ENCODE data around the gene LRRC15. TPM values are rescaled to one million over a fixed set of nuclear protein-coding genes. Genes with fewer than 3 reads are reported as not detected.

Gene LRRC15
- polyA plus RNA-seq, 2 of the 4 experiments (the other 2 are of a cell fraction), result 0.05 to 0.14 TPM

DNA sequence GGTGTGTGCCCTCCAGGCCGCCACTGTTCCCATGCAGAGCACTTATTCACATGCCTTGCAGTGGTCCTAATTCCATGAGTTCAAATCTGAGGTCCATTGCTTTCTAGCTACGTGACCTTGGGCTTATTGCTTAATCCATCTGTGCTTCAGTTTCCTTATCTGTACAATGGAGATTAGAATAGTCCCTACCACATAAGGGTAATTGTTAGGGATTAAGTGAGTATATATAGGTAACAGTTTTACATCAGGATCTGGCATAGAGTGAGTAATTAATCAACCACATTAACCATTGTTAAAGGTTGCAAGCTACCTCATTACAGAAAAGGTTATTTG is 26.0 kb downstream of the LRRC15 start:
- Histone ChIP-seq H3K4me2 (peak overlapping the region; percentile 33; the same call in 1 of the 3 replicates), H3K4me3 (no peak overlapping the region), H3K9me3 (no peaks in the 10 kb centered on the region), H3K4me1 (no peaks in the 10 kb centered on the region), H3K27ac (no peak overlapping the region)
- POLR2A ChIA-PET, result interaction anchor here (1.0 kb wide), 1 partner anchor 10 kb away, joined by 3 read pairs; no protein-coding TSS in a partner anchor
- CTCF ChIA-PET, result interaction anchor here (0.6 to 5.8 kb wide), 42 partner anchors 9 to 812 kb away, joined by 3 to 74 read pairs (median 5); partner anchors contain the start of genes GP5 and TMEM44
- ATAC-seq (no peak), DNase-seq (ENCODE audit: low read depth in 1 of 2, low spot score in 1 of 2) (no peak), FAIRE-seq (no peak)
- WGBS (ENCODE audit: missing lambda C conversion rate), result 60% methylated on average over 2 of the region's 2 CpGs
- TF ChIP-seq, protein P1, sequence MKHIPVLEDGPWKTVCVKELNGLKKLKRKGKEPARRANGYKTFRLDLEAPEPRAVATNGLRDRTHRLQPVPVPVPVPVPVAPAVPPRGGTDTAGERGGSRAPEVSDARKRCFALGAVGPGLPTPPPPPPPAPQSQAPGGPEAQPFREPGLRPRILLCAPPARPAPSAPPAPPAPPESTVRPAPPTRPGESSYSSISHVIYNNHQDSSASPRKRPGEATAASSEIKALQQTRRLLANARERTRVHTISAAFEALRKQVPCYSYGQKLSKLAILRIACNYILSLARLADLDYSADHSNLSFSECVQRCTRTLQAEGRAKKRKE (CRISPR knock-in tag; IDR thresholded peaks at IDR 0.05; ENCODE audit: low read depth), result no peak
- TF ChIP-seq CHD2 (IDR thresholded peaks at IDR 0.05; ENCODE audit: low read length, partially characterized antibody) (no peak), TP53 (CRISPR knock-in tag; IDR thresholded peaks at IDR 0.05) (no peak), ESRRA (IDR thresholded peaks at IDR 0.05; ENCODE audit: borderline replicate concordance, low read length) (no peak), SREBF2 (IDR thresholded peaks at IDR 0.05) (no peak), RNF2 (IDR thresholded peaks at IDR 0.05; ENCODE audit: borderline replicate concordance, low read depth) (no peak), ZFP36 (IDR thresholded peaks at IDR 0.05; ENCODE audit: borderline replicate concordance, partially characterized antibody) (no peak), CHD4 (IDR thresholded peaks at IDR 0.05; ENCODE audit: borderline replicate concordance) (no peak), BHLHE40 (IDR thresholded peaks at IDR 0.05; ENCODE audit: low read depth, low read length) (no peak), EHMT2 (IDR thresholded peaks at IDR 0.05; ENCODE audit: low read depth) (no peak), CBX2 (IDR thresholded peaks at IDR 0.05; ENCODE audit: borderline replicate concordance, low read depth) (no peak), EHF (CRISPR knock-in tag; IDR thresholded peaks at IDR 0.05) (no peak), EP300 (IDR thresholded peaks at IDR 0.05) (no peak), KDM1A (IDR thresholded peaks at IDR 0.05; ENCODE audit: low read depth) (no peak)
- TF ChIP-seq, protein P2, sequence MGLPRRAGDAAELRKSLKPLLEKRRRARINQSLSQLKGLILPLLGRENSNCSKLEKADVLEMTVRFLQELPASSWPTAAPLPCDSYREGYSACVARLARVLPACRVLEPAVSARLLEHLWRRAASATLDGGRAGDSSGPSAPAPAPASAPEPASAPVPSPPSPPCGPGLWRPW (IDR thresholded peaks at IDR 0.05), result no peak
- TF ChIP-seq, protein P3, sequence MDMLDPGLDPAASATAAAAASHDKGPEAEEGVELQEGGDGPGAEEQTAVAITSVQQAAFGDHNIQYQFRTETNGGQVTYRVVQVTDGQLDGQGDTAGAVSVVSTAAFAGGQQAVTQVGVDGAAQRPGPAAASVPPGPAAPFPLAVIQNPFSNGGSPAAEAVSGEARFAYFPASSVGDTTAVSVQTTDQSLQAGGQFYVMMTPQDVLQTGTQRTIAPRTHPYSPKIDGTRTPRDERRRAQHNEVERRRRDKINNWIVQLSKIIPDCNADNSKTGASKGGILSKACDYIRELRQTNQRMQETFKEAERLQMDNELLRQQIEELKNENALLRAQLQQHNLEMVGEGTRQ (IDR thresholded peaks at IDR 0.05), result no peak

DNA sequence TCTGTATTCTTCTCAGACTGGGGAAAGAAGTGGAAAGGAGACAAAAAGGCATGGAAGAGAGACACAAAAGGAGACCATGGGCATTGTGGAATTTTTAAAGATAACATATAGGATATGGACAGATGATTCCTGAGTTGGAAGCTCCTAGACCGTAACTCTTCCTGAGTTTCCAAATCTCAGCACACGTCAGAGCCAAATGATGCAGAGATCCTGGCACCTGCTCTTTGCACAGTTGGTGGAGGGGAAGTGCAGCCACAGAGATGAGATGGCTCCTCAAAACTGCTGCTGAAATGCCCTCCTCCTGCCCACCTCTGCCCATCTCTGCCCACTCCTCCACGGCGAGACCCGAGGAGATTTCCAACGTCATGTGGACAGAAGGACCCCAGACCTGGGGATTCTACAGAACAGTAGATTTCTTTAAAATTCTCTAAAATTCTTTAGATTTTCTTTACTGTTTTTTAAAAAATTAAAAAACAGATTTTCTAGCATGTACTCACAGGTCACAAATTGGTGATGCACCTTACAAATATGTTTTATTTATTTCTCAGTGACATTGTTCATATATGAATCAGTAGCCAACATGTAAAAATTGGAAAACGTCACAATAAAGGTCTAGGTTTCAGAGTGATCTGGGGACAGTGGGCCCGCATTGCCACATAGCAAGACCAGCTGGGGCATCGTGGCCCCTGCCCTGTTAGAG is 26.5 kb downstream of the LRRC15 start:
- FAIRE-seq (no peak), ATAC-seq (no peak), DNase-seq (ENCODE audit: low read depth in 1 of 2, low spot score in 1 of 2) (no peak)
- 67% methylated on average over 9 of the region's 9 CpGs for WGBS (ENCODE audit: missing lambda C conversion rate)
- no peak overlapping the region for H3K4me3 ChIP-seq
- ChIA-PET CTCF (interaction anchor here (0.6 to 5.8 kb wide), 42 partner anchors 8 to 813 kb away, joined by 3 to 74 read pairs (median 5); partner anchors contain the start of genes CPN2 and TMEM44), POLR2A (no interaction called here)
- H3K9me3 ChIP-seq, result no peaks in the 10 kb centered on the region
- TF ChIP-seq, protein P4, sequence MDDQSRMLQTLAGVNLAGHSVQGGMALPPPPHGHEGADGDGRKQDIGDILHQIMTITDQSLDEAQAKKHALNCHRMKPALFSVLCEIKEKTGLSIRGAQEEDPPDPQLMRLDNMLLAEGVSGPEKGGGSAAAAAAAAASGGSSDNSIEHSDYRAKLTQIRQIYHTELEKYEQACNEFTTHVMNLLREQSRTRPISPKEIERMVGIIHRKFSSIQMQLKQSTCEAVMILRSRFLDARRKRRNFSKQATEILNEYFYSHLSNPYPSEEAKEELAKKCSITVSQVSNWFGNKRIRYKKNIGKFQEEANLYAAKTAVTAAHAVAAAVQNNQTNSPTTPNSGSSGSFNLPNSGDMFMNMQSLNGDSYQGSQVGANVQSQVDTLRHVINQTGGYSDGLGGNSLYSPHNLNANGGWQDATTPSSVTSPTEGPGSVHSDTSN (IDR thresholded peaks at IDR 0.05), result no peak
- TF ChIP-seq MYC (IDR thresholded peaks at IDR 0.05; ENCODE audit: borderline replicate concordance, low read length) (no peak), ZNF302 (CRISPR knock-in tag; IDR thresholded peaks at IDR 0.05) (no peak), RNF2 (IDR thresholded peaks at IDR 0.05; ENCODE audit: borderline replicate concordance, low read depth) (no peak), HOXA7 (CRISPR knock-in tag; IDR thresholded peaks at IDR 0.05) (no peak), SMC3 (IDR thresholded peaks at IDR 0.05) (no peak), KDM1A (IDR thresholded peaks at IDR 0.05; ENCODE audit: low read depth) (no peak), NFE2L2 (conservative IDR thresholded peaks at IDR 0.05; ENCODE audit: low read length) (no peak)
- TF ChIP-seq, protein P5, sequence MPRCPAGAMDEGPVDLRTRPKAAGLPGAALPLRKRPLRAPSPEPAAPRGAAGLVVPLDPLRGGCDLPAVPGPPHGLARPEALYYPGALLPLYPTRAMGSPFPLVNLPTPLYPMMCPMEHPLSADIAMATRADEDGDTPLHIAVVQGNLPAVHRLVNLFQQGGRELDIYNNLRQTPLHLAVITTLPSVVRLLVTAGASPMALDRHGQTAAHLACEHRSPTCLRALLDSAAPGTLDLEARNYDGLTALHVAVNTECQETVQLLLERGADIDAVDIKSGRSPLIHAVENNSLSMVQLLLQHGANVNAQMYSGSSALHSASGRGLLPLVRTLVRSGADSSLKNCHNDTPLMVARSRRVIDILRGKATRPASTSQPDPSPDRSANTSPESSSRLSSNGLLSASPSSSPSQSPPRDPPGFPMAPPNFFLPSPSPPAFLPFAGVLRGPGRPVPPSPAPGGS (IDR thresholded peaks at IDR 0.05), result no peak
- TF ChIP-seq, protein P6, sequence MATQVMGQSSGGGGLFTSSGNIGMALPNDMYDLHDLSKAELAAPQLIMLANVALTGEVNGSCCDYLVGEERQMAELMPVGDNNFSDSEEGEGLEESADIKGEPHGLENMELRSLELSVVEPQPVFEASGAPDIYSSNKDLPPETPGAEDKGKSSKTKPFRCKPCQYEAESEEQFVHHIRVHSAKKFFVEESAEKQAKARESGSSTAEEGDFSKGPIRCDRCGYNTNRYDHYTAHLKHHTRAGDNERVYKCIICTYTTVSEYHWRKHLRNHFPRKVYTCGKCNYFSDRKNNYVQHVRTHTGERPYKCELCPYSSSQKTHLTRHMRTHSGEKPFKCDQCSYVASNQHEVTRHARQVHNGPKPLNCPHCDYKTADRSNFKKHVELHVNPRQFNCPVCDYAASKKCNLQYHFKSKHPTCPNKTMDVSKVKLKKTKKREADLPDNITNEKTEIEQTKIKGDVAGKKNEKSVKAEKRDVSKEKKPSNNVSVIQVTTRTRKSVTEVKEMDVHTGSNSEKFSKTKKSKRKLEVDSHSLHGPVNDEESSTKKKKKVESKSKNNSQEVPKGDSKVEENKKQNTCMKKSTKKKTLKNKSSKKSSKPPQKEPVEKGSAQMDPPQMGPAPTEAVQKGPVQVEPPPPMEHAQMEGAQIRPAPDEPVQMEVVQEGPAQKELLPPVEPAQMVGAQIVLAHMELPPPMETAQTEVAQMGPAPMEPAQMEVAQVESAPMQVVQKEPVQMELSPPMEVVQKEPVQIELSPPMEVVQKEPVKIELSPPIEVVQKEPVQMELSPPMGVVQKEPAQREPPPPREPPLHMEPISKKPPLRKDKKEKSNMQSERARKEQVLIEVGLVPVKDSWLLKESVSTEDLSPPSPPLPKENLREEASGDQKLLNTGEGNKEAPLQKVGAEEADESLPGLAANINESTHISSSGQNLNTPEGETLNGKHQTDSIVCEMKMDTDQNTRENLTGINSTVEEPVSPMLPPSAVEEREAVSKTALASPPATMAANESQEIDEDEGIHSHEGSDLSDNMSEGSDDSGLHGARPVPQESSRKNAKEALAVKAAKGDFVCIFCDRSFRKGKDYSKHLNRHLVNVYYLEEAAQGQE (IDR thresholded peaks at IDR 0.05), result no peak
- H3K4me2 ChIP-seq, result no peak overlapping the region
- no peak overlapping the region for H3K27ac ChIP-seq
- no peaks in the 10 kb centered on the region for H3K4me1 ChIP-seq
